ENCODE results near the gene ABCB10. TPM values are rescaled to one million over a fixed set of nuclear protein-coding genes. Genes with fewer than 3 reads are reported as not detected.

The ABCB10 gene
- total RNA-seq, 1 donor from 2014 or later = 17.6 TPM

DNA sequence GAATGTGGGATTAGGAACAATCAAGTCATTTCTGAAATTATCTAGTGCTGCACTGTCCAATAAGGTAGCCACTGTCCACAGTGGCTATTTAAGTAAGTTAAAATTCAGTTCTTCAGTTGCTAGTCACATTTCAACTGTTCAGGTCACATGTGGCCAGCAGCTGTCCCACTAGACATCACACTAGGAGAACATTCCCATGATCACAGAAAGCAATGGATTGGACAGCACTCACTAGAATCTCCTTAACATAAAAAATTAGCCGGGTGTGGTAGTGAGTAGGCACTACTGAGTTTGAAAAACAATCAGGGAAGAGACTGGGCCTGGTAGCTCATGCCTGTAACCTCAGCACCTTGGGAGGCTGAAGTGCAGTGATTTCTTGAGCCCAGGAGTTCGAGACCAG lies 84.0 kb downstream of the ABCB10 start:
- FAIRE-seq = no peak
- DNase-seq (ENCODE audit: low read depth) = no peak
- TF ChIP-seq, protein P1, sequence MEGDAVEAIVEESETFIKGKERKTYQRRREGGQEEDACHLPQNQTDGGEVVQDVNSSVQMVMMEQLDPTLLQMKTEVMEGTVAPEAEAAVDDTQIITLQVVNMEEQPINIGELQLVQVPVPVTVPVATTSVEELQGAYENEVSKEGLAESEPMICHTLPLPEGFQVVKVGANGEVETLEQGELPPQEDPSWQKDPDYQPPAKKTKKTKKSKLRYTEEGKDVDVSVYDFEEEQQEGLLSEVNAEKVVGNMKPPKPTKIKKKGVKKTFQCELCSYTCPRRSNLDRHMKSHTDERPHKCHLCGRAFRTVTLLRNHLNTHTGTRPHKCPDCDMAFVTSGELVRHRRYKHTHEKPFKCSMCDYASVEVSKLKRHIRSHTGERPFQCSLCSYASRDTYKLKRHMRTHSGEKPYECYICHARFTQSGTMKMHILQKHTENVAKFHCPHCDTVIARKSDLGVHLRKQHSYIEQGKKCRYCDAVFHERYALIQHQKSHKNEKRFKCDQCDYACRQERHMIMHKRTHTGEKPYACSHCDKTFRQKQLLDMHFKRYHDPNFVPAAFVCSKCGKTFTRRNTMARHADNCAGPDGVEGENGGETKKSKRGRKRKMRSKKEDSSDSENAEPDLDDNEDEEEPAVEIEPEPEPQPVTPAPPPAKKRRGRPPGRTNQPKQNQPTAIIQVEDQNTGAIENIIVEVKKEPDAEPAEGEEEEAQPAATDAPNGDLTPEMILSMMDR (IDR thresholded peaks at IDR 0.05; ENCODE audit: insufficient read depth, low read length, severe bottlenecking) = no peak
- H3K36me3 ChIP-seq (ENCODE audit: control insufficient read depth, insufficient read depth, low read length) = peaks cover 14% of the 10 kb centered on the region
- no peaks in the 10 kb centered on the region for H3K27me3 ChIP-seq (ENCODE audit: control insufficient read depth, insufficient read depth, low read length)
- H3K4me3 ChIP-seq (ENCODE audit: low read depth, low read length) = no peak overlapping the region

DNA sequence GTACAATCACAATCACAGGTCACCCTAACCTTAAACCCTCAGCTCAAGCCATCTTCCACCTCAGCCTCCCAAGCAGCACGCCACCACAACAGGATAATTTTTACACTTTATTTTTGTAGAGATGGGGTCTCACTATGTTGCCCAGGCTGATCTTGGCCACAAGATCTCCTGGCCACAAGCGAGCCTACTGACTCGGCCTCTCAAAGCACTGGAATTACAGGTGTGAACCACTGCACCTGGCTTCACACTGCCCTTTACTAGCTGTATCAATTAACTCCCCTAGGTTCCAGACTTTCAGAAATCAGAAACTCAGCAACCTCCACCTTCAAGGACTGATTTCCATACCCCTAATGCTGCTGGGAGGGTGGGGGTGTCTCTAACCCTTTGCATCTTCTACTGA lies 87.3 kb downstream of the ABCB10 start:
- TF ChIP-seq, protein P1 (IDR thresholded peaks at IDR 0.05; ENCODE audit: insufficient read depth, low read length, severe bottlenecking) = no peak
- Histone ChIP-seq H3K36me3 (ENCODE audit: control insufficient read depth, insufficient read depth, low read length) (peaks cover 13% of the 10 kb centered on the region), H3K27me3 (ENCODE audit: control insufficient read depth, insufficient read depth, low read length) (no peaks in the 10 kb centered on the region), H3K4me3 (ENCODE audit: low read depth, low read length) (no peak overlapping the region)
- DNase-seq (ENCODE audit: low read depth) (no peak), FAIRE-seq (no peak)

DNA sequence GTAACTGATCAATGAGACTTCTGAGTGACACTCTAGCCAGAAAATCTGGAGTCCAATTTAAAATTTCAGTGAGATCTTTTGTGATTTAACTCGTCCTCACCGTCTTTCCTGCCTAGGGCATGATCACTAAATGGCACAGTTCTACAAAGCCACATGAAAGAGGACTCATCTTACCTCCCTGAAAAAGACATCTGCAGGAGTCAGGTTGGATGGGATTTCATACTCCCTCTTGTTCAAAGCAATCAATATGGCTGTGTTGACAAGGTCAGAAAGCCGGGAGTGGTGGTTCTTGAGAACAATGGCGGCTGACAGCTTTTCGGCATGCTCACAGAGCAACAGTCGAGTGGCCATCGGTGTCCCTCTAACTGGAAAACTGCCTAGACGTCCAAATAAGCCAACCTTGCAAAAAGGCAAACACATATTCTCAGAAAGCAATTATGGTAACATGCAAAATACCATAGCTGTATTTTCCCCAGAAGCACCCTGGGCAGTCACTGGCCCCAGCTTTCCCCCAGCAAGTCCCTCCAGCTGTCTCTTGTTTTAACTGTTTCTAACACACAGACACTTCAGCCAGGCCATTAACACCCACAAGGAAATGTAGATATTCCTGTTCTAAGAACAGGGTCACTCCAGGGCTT lies 88.0 kb downstream of the ABCB10 start:
- DNase-seq (ENCODE audit: low read depth) = no peak
- TF ChIP-seq, protein P1 (IDR thresholded peaks at IDR 0.05; ENCODE audit: insufficient read depth, low read length, severe bottlenecking) = no peak
- Histone ChIP-seq H3K27me3 (ENCODE audit: control insufficient read depth, insufficient read depth, low read length) (no peaks in the 10 kb centered on the region), H3K36me3 (ENCODE audit: control insufficient read depth, insufficient read depth, low read length) (peaks cover 16% of the 10 kb centered on the region), H3K4me3 (ENCODE audit: low read depth, low read length) (no peak overlapping the region)
- FAIRE-seq = no peak

DNA sequence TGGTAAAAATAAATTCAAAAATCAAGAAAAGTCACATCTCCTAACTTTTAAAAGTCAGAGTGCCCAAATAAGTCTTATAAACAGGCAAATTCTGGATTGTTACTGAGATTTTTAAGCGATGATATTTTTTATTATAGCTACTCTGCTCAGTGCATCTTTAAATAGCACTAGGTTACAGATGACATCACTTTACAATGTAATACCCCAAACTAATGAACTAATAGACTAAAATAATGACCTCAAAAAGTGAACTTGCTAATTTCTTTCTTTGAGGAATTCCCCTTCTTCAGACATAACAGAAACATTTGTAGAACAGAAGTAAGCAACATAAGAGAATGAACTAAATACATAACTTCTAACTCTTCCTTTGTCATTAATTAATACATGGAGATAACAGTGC lies 91.6 kb downstream of the ABCB10 start:
- no peaks in the 10 kb centered on the region for H3K27me3 ChIP-seq (ENCODE audit: control insufficient read depth, insufficient read depth, low read length)
- DNase-seq (ENCODE audit: low read depth) (no peak), FAIRE-seq (no peak)
- TF ChIP-seq, protein P1 (IDR thresholded peaks at IDR 0.05; ENCODE audit: insufficient read depth, low read length, severe bottlenecking) = no peak
- peaks cover 13% of the 10 kb centered on the region for H3K36me3 ChIP-seq (ENCODE audit: control insufficient read depth, insufficient read depth, low read length)
- H3K4me3 ChIP-seq (ENCODE audit: low read depth, low read length) = no peak overlapping the region

Other genes with a start within 250 kb of the ABCB10 start
- gene CCSAP, start 215.7 kb downstream of the ABCB10 start, total RNA-seq = 7.6 and 10.1 TPM in 2 replicates
- not detected in 2 replicates for gene ACTA1, start 124.6 kb downstream of the ABCB10 start, total RNA-seq
- 22.7 and 23.4 TPM in 2 replicates for gene NUP133, start 50.4 kb downstream of the ABCB10 start, total RNA-seq
- 18.4 and 20.7 TPM in 2 replicates for gene TAF5L, start 67.4 kb upstream of the ABCB10 start, total RNA-seq
- gene URB2, start 67.5 kb upstream of the ABCB10 start, total RNA-seq = 7.7 and 15.3 TPM in 2 replicates